ENCODE measurements around the gene EPS15.

Gene EPS15

DNA sequence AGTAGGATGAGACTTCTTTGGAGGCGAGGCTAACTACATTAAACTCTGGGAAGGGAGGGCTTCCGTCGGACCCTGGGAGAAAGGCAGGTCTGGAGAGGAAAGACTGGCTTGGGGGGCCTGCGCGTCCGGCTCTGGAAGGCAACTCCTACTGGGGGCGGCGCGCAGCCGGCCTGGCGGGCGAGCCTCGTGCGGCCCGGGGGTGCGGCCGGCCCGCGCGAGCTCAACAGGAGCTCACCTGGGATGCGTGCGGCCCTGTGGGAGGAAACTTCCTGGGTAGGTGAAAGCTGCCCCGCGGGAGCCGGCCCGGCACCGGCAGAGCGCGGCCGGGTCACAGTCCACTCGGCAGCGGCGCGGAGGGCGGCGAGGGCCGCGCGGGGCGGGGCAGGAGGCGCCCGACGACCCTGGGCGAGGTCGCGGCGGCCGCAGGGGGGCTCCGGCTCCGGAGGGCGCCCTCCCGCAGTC is 449 bp downstream of the EPS15 start (continued):
- TF ChIP-seq, protein P1, sequence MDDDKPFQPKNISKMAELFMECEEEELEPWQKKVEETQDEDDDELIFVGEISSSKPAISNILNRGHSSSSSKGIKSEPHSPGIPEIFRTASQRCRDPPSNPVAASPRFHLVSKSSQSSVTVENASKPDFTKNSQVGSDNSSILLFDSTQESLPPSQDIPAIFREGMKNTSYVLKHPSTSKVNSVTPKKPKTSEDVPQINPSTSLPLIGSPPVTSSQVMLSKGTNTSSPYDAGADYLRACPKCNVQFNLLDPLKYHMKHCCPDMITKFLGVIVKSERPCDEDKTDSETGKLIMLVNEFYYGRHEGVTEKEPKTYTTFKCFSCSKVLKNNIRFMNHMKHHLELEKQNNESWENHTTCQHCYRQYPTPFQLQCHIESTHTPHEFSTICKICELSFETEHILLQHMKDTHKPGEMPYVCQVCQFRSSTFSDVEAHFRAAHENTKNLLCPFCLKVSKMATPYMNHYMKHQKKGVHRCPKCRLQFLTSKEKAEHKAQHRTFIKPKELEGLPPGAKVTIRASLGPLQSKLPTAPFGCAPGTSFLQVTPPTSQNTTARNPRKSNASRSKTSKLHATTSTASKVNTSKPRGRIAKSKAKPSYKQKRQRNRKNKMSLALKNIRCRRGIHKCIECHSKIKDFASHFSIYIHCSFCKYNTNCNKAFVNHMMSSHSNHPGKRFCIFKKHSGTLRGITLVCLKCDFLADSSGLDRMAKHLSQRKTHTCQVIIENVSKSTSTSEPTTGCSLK (tag by site-specific recombination; IDR thresholded peaks at IDR 0.05), result no peak
- TF ChIP-seq ZNF660 (tag by site-specific recombination; IDR thresholded peaks at IDR 0.05), result no peak
- TF ChIP-seq, protein P2, sequence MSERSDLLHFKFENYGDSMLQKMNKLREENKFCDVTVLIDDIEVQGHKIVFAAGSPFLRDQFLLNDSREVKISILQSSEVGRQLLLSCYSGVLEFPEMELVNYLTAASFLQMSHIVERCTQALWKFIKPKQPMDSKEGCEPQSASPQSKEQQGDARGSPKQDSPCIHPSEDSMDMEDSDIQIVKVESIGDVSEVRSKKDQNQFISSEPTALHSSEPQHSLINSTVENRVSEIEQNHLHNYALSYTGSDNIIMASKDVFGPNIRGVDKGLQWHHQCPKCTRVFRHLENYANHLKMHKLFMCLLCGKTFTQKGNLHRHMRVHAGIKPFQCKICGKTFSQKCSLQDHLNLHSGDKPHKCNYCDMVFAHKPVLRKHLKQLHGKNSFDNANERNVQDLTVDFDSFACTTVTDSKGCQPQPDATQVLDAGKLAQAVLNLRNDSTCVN (tag by site-specific recombination; optimal IDR thresholded peaks at IDR 0.05), result peak; percentile 53
- TF ChIP-seq KLF10 (tag by site-specific recombination; IDR thresholded peaks at IDR 0.05), result peak; percentile 56; the same call in 1 of the 2 replicates
- TF ChIP-seq ZNF274 (IDR thresholded peaks at IDR 0.05; ENCODE audit: low read length), result no peak
- no peak for TF ChIP-seq ZNF274 (tag by site-specific recombination; IDR thresholded peaks at IDR 0.05; ENCODE audit: borderline replicate concordance)
- no peak for TF ChIP-seq SP7 (tag by site-specific recombination; IDR thresholded peaks at IDR 0.05)
- no peak for TF ChIP-seq ZNF837 (tag by site-specific recombination; IDR thresholded peaks at IDR 0.05)
- TF ChIP-seq ZFP69B (tag by site-specific recombination; IDR thresholded peaks at IDR 0.05), result no peak
- TF ChIP-seq ZNF16 (tag by site-specific recombination; IDR thresholded peaks at IDR 0.05; ENCODE audit: low read depth), result no peak
- TF ChIP-seq, protein P3, sequence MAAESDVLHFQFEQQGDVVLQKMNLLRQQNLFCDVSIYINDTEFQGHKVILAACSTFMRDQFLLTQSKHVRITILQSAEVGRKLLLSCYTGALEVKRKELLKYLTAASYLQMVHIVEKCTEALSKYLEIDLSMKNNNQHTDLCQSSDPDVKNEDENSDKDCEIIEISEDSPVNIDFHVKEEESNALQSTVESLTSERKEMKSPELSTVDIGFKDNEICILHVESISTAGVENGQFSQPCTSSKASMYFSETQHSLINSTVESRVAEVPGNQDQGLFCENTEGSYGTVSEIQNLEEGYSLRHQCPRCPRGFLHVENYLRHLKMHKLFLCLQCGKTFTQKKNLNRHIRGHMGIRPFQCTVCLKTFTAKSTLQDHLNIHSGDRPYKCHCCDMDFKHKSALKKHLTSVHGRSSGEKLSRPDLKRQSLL (tag by site-specific recombination; IDR thresholded peaks at IDR 0.05), result no peak
- no peak for TF ChIP-seq ZNF223 (tag by site-specific recombination; IDR thresholded peaks at IDR 0.05)
- TF ChIP-seq FEZF1 (tag by site-specific recombination; IDR thresholded peaks at IDR 0.05), result no peak
- TF ChIP-seq ZNF239 (tag by site-specific recombination; IDR thresholded peaks at IDR 0.05), result no peak
- TF ChIP-seq ZFP37 (tag by site-specific recombination; IDR thresholded peaks at IDR 0.05), result 0 out of 2 replicates have a peak, but pooled peaks have one; percentile 4
- no peak for TF ChIP-seq ZNF473 (tag by site-specific recombination; IDR thresholded peaks at IDR 0.05)
- TF ChIP-seq, protein P4, sequence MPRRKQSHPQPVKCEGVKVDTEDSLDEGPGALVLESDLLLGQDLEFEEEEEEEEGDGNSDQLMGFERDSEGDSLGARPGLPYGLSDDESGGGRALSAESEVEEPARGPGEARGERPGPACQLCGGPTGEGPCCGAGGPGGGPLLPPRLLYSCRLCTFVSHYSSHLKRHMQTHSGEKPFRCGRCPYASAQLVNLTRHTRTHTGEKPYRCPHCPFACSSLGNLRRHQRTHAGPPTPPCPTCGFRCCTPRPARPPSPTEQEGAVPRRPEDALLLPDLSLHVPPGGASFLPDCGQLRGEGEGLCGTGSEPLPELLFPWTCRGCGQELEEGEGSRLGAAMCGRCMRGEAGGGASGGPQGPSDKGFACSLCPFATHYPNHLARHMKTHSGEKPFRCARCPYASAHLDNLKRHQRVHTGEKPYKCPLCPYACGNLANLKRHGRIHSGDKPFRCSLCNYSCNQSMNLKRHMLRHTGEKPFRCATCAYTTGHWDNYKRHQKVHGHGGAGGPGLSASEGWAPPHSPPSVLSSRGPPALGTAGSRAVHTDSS (tag by site-specific recombination; IDR thresholded peaks at IDR 0.05), result no peak
- no peak for TF ChIP-seq ZBTB8A (tag by site-specific recombination; IDR thresholded peaks at IDR 0.05)
- TF ChIP-seq KLF1 (tag by site-specific recombination; IDR thresholded peaks at IDR 0.05), result no peak
- TF ChIP-seq ZNF37A (tag by site-specific recombination; IDR thresholded peaks at IDR 0.05), result 0 out of 2 replicates have a peak, but pooled peaks have one; percentile 30
- TF ChIP-seq ZNF366 (tag by site-specific recombination; conservative IDR thresholded peaks at IDR 0.05), result no peak
- no peak for TF ChIP-seq ZNF549 (tag by site-specific recombination; IDR thresholded peaks at IDR 0.05)
- TF ChIP-seq ZBTB20 (tag by site-specific recombination; IDR thresholded peaks at IDR 0.05), result 0 out of 2 replicates have a peak, but pooled peaks have one; percentile 2
- TF ChIP-seq, protein P5, sequence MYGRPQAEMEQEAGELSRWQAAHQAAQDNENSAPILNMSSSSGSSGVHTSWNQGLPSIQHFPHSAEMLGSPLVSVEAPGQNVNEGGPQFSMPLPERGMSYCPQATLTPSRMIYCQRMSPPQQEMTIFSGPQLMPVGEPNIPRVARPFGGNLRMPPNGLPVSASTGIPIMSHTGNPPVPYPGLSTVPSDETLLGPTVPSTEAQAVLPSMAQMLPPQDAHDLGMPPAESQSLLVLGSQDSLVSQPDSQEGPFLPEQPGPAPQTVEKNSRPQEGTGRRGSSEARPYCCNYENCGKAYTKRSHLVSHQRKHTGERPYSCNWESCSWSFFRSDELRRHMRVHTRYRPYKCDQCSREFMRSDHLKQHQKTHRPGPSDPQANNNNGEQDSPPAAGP (tag by site-specific recombination; IDR thresholded peaks at IDR 0.05), result no peak
